Dedifferentiated amniotic fluid mesenchymal stem cell (primary cell): Measurements from ENCODE around the gene SUN1.

ENCODE experiments used
- DNase-seq: peaks from one replicate; pipeline ENCODE4 v3.0.0-alpha.2; 2016; ENCODE audit errors: extremely low spot score

SUN1 gene

DNA sequence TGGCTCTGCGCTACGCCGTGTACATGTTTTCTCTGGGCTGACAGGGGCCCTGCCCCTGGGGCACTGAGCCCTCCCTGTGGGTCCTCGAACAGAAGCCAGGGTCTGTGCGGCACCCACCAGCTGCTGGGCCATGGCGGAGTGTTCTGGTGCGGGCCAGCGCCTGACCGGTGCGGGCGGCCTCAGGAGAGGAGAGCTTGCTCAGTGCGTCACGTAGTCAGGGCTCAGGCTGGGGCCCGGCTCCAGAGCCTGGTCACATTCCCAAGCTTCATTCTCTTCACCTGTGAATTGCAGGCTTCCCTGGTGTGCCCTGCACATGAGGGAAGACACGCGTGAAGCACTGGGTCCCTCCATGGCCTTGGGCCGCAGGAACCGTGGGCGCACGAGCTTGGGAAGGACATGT, 59.5 kb downstream of the SUN1 start:
- no peak for DNase-seq

GRCh38 chr7:892648-893593, 60.6 kb downstream of the SUN1 start:
- no peak for DNase-seq

- DNase-seq, result no peak
Measured at GRCh38 chr7:893686-894085, 61.4 kb downstream of the SUN1 start.

DNA sequence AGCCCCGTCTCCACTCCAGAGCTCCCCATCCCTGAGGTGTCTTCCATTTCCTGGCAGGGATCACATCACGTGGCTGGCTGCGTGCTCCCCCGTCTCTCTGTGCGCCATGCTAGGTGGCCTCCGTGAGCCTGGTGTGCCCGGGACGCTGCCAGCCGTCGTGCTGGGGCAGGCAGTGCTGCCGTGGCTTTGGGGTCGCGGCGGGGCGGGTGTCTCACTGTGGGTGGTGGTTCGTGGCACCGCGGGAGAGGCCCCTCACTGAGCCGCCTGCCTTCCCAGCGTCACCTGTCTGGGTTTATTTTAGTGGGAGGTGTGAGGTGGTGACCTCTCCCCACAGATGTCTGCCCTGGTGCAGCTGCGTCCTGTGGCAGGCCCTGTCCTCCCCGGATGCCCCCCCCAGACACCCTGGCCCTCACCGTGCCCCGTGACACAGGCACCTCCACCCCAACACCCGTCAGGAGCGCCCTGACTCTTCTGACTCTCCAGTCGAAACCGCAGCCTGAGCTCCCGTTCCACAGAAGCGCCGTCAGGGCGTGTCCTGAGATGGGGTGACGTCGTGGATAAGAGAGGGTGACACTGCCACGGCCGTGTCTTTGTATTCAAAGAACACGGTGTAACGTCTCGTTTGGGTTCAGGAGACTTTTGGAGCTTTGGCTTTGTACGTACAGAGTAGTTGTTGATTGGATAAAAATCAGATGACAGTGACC, 62.0 kb downstream of the SUN1 start:
- no peak for DNase-seq

- DNase-seq, result no peak
Measured at GRCh38 chr7:894927-895450, 62.7 kb downstream of the SUN1 start.

DNA sequence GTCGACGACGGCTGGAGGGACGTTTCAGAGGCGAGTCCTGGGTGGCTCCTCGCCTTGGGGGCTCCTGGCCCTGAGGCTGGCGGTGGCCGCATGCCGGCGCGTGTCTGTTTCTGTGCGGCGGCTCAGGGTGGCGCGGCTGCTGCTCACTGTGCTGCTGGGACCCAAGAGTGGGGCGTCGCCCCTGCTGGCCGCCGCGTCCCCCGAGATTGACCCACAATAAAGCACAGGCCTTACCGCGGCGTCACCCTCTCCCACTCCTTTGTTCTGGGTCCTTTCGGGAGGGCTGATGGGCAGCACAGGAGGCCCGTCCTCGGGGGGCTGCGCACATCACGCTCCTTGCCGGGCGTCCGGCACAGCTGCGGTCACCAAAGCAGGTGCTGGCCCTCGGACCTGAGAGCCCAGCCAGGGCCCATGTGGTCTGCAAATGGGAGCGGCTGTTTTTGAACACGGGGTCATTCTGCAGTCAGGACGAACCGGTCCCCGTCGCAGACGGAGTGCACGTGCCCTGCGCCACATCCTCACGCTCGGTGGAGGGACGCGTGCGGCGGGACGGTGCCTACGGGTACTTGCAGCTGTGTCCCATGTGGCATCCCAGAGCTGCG, 63.3 kb downstream of the SUN1 start:
- DNase-seq, result no peak

- no peak for DNase-seq
Measured at GRCh38 chr7:896346-897075, 64.2 kb downstream of the SUN1 start.

DNA sequence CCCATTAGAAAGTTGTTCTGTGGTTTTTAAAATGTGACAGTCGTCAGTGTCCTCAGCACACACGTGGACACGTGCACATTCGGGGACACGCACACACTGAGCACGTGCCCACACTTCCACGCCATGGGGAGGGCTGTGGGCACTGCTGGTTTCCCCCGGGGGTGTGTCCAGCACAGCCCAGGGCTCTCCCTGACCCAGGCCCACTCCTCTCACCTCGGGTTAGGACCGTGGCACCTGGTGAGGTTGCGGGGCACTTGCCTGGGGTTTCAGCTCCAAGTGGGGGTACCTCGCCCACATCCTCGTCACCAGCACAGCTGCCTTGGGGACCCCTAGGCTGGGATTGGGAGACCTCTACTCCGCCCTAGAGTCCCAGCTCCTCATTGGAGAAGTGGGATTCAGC, 64.8 kb downstream of the SUN1 start:
- DNase-seq, result no peak

DNA sequence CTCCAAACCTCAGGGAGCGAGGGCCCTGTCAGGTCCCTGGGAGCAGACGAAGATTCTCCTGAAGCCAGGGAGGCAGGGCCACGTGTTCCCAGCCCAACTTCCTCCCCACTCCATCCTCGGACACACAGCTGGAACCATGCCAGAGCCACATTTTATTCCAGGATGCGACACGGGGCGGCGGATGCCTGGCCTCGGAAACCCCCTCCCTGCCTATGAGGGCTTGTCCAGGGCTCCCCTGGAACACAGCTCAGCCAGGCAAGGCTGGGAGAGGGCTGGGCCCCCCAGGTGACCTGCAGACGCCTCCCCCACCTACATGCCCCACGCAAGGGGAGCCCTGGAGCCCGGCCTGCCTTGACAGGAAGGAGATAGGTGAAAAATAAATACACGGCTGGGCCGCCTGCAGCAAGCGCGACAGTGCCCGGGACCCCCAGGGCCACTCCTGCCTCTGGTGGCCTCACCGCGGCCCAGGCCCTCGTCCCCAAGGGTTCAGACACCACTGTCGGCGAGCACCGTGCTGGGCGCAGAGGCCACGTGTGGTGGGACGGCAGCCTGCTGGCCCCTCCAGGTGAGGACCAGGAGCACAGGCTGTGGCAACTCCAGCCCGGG, 65.6 kb downstream of the SUN1 start:
- DNase-seq, result no peak

GRCh38 chr7:898460-898854, 66.2 kb downstream of the SUN1 start:
- no peak for DNase-seq

GRCh38 chr7:898855-899681, 66.8 kb downstream of the SUN1 start:
- DNase-seq, result no peak

GRCh38 chr7:899806-900205, 67.5 kb downstream of the SUN1 start:
- DNase-seq, result no peak

DNA sequence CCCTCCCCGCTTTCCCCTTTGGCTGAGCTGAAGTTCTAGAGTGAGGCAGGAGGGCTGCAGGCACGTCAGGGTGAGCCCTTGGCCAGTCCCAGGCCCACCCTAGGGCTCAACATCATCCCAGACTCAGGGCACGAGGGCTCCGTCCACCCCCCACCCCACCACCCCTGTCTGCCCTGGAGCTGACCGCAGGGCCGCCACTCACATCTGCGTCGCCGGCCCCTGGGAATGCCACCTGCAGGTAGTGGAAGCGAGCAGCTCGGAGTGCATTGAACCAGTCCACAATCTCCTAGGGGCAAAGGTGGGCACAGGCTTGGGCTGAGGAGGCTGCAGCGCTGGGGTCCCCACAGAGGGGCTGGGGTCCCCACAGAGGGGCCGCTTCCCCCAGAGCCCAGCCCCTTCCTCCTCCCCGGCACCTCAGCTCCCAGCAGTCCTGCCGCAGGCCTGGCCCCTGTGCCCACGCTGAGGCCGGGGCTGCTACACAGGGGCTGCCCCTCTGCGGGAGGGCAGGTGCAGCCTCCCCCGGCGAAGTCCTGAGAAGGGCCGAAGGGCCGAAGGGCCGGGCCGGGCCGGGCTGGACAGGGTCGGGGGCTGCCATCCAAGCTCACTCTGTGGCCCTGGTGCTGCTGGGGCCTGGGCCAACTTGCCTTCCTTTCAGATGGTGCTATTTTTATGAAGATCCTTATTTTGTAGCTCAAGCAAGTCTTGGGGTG, 68.2 kb downstream of the SUN1 start:
- DNase-seq, result no peak

GRCh38 chr7:901041-901387, 68.7 kb downstream of the SUN1 start:
- no peak for DNase-seq

GRCh38 chr7:901388-902154, 69.3 kb downstream of the SUN1 start:
- no peak for DNase-seq

DNA sequence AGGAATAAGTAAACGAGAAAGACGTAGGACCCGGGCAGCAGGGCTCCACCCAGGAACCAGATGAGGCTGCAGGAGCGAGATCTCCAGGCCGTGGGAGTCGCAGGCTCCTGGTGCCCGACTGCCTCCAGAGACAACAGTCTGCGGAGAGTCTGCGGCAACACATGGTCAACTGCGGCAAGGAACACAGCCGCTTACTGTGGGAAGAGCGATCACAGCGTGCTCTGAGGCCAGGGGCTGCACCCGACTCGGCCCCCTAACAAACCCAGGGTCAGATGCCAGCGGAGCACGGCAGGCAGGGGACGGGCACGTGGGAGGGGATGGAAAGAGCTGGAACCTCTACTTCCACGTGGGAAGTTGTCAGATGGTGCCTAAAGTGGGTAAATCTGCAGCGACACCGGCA, 70.7 kb downstream of the SUN1 start:
- no peak for DNase-seq

- no peak for DNase-seq
Measured at GRCh38 chr7:903921-904755, 71.9 kb downstream of the SUN1 start.

- no peak for DNase-seq
Measured at GRCh38 chr7:904847-905246, 72.6 kb downstream of the SUN1 start.
